ENCODE data around the gene PIN4. TPM values are rescaled to one million over a fixed set of nuclear protein-coding genes. Genes with fewer than 3 reads are reported as not detected.
A peak's percentile ranks its signal among the peaks of the same experiment; 100 is the strongest.

The PIN4 gene
- total RNA-seq, 1 donor from 2014 or later = 12.5 TPM

DNA sequence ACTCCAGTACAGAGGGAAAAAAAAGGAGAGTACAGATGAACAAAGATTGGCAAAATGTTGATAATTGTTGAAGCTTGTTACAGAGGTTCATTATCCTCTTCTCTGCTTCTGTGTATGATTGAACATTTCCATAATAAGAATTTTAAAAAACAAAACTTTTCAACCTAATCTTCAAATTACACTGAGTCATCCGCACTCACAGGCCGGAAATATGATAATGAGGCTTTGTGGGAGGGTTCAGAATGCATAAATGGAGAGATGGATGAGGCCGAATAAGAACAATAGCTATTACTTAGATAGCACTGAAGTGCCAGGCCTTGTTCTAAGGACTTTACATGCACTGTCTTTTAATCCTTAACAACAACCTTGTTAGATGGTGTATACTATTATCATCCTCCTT is 61.9 kb downstream of the PIN4 start:
- intact Hi-C loops (cut with micrococcal nuclease) = no loop called here
- H3K4me3 ChIP-seq = no peak overlapping the region
- no peaks in the 10 kb centered on the region for H3K36me3 ChIP-seq
- peaks cover 3% of the 10 kb centered on the region for H3K4me1 ChIP-seq
- TF ChIP-seq, protein P1, sequence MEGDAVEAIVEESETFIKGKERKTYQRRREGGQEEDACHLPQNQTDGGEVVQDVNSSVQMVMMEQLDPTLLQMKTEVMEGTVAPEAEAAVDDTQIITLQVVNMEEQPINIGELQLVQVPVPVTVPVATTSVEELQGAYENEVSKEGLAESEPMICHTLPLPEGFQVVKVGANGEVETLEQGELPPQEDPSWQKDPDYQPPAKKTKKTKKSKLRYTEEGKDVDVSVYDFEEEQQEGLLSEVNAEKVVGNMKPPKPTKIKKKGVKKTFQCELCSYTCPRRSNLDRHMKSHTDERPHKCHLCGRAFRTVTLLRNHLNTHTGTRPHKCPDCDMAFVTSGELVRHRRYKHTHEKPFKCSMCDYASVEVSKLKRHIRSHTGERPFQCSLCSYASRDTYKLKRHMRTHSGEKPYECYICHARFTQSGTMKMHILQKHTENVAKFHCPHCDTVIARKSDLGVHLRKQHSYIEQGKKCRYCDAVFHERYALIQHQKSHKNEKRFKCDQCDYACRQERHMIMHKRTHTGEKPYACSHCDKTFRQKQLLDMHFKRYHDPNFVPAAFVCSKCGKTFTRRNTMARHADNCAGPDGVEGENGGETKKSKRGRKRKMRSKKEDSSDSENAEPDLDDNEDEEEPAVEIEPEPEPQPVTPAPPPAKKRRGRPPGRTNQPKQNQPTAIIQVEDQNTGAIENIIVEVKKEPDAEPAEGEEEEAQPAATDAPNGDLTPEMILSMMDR (IDR thresholded peaks at IDR 0.05; ENCODE audit: borderline replicate concordance) = no peak
- no peaks in the 10 kb centered on the region for H3K9me3 ChIP-seq (replicated peaks)
- no peaks in the 10 kb centered on the region for H3K27me3 ChIP-seq (ENCODE audit: low read depth)
- no peak for DNase-seq
- H3K27ac ChIP-seq (replicated peaks) = no peak overlapping the region

- peak; percentile 24 for DNase-seq
- Histone ChIP-seq H3K36me3 (no peaks in the 10 kb centered on the region), H3K27me3 (ENCODE audit: low read depth) (no peaks in the 10 kb centered on the region), H3K4me3 (no peak overlapping the region), H3K4me1 (no peaks in the 10 kb centered on the region), H3K27ac (replicated peaks) (no peak overlapping the region), H3K9me3 (replicated peaks) (no peaks in the 10 kb centered on the region)
- TF ChIP-seq, protein P1 (IDR thresholded peaks at IDR 0.05; ENCODE audit: borderline replicate concordance) = peak; percentile 66
- intact Hi-C loops (cut with micrococcal nuclease) = no loop called here
These were observed 64.0 kb downstream of the PIN4 start for GRCh38 chrX:72245461-72246089.

DNA sequence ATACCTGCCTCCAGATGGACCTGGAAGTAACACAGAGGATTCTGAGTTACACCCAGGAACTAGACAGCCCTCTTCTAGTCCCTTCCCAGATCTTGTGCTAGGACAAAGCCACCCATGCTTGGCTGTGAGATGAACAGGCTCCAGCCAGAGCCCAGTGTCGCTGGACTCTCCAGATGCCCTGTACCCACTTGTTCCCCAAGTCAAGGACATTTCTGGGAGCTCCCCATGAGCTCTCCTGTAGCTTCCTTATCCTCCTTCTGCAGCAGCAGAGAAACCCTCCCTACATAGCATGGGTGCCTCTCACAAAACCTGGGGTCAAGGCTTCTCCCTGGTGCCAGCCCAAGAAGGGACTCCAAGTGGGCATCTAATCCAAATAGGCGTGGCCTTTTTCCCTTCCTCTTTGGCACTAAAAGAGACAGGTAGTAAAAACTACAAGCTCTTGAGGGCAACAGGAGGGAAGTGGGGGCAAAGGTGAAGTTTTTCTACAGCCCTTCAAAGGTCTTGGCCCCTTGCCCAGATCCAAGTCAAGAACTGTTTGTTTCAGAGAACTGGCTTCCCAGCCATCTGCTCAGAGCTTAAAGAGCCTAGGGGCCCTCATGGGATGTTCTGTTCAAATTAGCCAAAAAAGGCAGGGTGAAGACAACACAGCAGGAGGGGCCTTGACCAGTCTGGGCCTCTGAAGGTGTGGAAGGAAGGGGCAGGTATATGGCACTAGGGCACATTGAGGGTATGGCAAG is 65.8 kb downstream of the PIN4 start:
- Histone ChIP-seq H3K36me3 (no peaks in the 10 kb centered on the region), H3K27ac (replicated peaks) (no peak overlapping the region), H3K4me3 (no peak overlapping the region), H3K9me3 (replicated peaks) (no peaks in the 10 kb centered on the region), H3K27me3 (ENCODE audit: low read depth) (no peaks in the 10 kb centered on the region), H3K4me1 (no peaks in the 10 kb centered on the region)
- TF ChIP-seq, protein P1 (IDR thresholded peaks at IDR 0.05; ENCODE audit: borderline replicate concordance) = no peak
- intact Hi-C loops (cut with micrococcal nuclease) = no loop called here
- DNase-seq = no peak

Other genes starting within 250 kb of the PIN4 start
- gene RTL5, start 49.8 kb upstream of the PIN4 start, total RNA-seq = 2.6 TPM
- not detected for gene ERCC6L, start 57.3 kb downstream of the PIN4 start, total RNA-seq
- 406 TPM for gene RPS4X, start 95.5 kb downstream of the PIN4 start, total RNA-seq
- gene CITED1, start 124.2 kb downstream of the PIN4 start, total RNA-seq = not detected